Bronchial epithelial cell (primary cell): ENCODE data around the gene RHBDF1. TPM values are rescaled to one million over a fixed set of nuclear protein-coding genes. Genes with fewer than 3 reads are reported as not detected.
A peak's percentile ranks its signal among the peaks of the same experiment; 100 is the strongest.

Experiments used
- DNase-seq: peaks from one replicate; pipeline ENCODE4 v3.0.0-alpha.2; 2010; ENCODE audit warnings: low read depth
- FAIRE-seq: peaks from 2 replicates; lab custom pipeline; 2011; peaks lifted over from hg19 to GRCh38; lab: Jason Lieb, UNC
- H3K27me3 ChIP-seq: 2 replicates; pipeline ENCODE4 v1.5.1; 2011; ENCODE audit warnings: low read length; ENCODE audit not compliant: control insufficient read depth, insufficient read depth
- H3K36me3 ChIP-seq: 2 replicates; pipeline ENCODE4 v1.5.1; 2011; ENCODE audit warnings: low read length; ENCODE audit not compliant: control insufficient read depth, insufficient read depth
- H3K4me3 ChIP-seq: 2 replicates; pipeline ENCODE4 v1.5.1; 2011; ENCODE audit warnings: mild to moderate bottlenecking, low read depth, low read length, control low read depth
- CTCF ChIP-seq: IDR thresholded peaks from 2 replicates; pipeline ENCODE4 v1.5.1; 2011; ENCODE audit warnings: mild to moderate bottlenecking, moderate library complexity, low read length, control low read depth, inconsistent platforms; ENCODE audit not compliant: insufficient read depth, severe bottlenecking
- total RNA-seq: library from RNA; depleted of rRNA; stranded (reverse); fragments of >200 nt; gene quantifications from 2 replicates; pipeline ENCODE4 v1.2.1, GENCODE V29; 2014

Gene RHBDF1
- total RNA-seq, 1 donor from 2014 or later, result 10.3 TPM

GRCh38 chr16:100989-101388 is 28.6 kb upstream of the RHBDF1 start:
- H3K36me3 ChIP-seq, result peaks cover 14% of the 10 kb centered on the region
- DNase-seq, result no peak
- no peak for TF ChIP-seq CTCF
- no peak overlapping the region for H3K4me3 ChIP-seq
- FAIRE-seq, result no peak
- H3K27me3 ChIP-seq, result no peaks in the 10 kb centered on the region

GRCh38 chr16:97822-98221 is 25.4 kb upstream of the RHBDF1 start:
- peaks cover 18% of the 10 kb centered on the region for H3K36me3 ChIP-seq
- H3K27me3 ChIP-seq, result no peaks in the 10 kb centered on the region
- no peak for FAIRE-seq
- no peak for DNase-seq
- TF ChIP-seq CTCF, result no peak
- no peak overlapping the region for H3K4me3 ChIP-seq

GRCh38 chr16:96935-97381 is 24.5 kb upstream of the RHBDF1 start:
- H3K27me3 ChIP-seq, result no peaks in the 10 kb centered on the region
- no peak overlapping the region for H3K4me3 ChIP-seq
- FAIRE-seq, result no peak
- H3K36me3 ChIP-seq, result peaks cover 25% of the 10 kb centered on the region
- TF ChIP-seq CTCF, result peak; percentile 100
- peak; percentile 78 for DNase-seq

- peaks cover 25% of the 10 kb centered on the region for H3K36me3 ChIP-seq
- no peak for TF ChIP-seq CTCF
- H3K27me3 ChIP-seq, result no peaks in the 10 kb centered on the region
- FAIRE-seq (no peak), DNase-seq (no peak)
- H3K4me3 ChIP-seq, result no peak overlapping the region
Observed at GRCh38 chr16:94918-95265, 22.5 kb upstream of the RHBDF1 start.

- TF ChIP-seq CTCF, result no peak
- Histone ChIP-seq H3K36me3 (peaks cover 33% of the 10 kb centered on the region), H3K27me3 (no peaks in the 10 kb centered on the region), H3K4me3 (no peak overlapping the region)
- no peak for DNase-seq
- FAIRE-seq, result peak; percentile 7
Observed at GRCh38 chr16:92431-93339, 20.3 kb upstream of the RHBDF1 start.
